ENCODE results near the gene FRAS1.

Gene FRAS1

DNA sequence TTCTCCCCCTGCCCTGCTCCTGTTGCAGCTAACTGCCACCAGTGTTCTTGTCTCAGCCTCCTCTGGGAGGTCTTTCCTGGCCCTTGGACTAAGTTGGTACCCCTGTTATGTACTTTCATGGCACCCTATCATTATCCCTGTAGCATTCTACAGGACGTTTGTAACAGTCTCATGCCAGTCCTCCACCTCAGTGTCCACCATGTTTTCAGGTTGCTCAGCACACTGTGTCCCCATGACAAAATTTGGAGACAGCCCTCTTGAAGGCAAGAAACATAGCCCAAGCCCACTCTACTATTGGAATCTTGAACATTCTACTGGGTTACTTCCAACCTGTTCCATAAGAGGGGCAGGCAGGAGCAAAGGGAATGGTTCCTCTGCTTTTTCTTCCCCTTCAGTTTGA is 300.0 kb downstream of the FRAS1 start:
- DNase-seq (ENCODE audit: extremely low read depth, low read depth): no peak
- TF ChIP-seq, protein P1, sequence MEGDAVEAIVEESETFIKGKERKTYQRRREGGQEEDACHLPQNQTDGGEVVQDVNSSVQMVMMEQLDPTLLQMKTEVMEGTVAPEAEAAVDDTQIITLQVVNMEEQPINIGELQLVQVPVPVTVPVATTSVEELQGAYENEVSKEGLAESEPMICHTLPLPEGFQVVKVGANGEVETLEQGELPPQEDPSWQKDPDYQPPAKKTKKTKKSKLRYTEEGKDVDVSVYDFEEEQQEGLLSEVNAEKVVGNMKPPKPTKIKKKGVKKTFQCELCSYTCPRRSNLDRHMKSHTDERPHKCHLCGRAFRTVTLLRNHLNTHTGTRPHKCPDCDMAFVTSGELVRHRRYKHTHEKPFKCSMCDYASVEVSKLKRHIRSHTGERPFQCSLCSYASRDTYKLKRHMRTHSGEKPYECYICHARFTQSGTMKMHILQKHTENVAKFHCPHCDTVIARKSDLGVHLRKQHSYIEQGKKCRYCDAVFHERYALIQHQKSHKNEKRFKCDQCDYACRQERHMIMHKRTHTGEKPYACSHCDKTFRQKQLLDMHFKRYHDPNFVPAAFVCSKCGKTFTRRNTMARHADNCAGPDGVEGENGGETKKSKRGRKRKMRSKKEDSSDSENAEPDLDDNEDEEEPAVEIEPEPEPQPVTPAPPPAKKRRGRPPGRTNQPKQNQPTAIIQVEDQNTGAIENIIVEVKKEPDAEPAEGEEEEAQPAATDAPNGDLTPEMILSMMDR (IDR thresholded peaks at IDR 0.05; ENCODE audit: low read depth, low read length, missing control alignments): no peak
- no peak overlapping the region for H3K4me3 ChIP-seq (replicated peaks; ENCODE audit: low read depth, low read length)

DNA sequence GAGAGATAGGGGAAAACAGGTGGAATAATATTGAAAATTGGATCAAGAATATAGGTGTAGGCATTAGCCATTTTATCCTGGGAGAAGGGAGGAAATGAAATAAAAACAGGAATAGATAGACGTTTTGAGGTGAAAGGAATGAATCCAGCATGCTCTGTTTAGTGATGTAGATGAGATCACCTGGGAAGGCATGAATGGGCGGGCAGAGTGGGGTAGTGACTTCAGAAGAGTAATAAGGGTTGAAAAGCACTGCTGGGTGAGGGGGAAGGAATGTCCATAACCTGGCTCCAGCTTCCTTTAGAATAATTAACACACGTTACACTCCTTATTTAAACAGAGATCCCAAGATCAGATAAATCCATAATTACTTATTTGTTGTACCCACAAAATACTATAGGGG is 303.3 kb downstream of the FRAS1 start:
- TF ChIP-seq, protein P1 (IDR thresholded peaks at IDR 0.05; ENCODE audit: low read depth, low read length, missing control alignments): no peak
- H3K4me3 ChIP-seq (replicated peaks; ENCODE audit: low read depth, low read length): no peak overlapping the region
- no peak for DNase-seq (ENCODE audit: extremely low read depth, low read depth)

DNA sequence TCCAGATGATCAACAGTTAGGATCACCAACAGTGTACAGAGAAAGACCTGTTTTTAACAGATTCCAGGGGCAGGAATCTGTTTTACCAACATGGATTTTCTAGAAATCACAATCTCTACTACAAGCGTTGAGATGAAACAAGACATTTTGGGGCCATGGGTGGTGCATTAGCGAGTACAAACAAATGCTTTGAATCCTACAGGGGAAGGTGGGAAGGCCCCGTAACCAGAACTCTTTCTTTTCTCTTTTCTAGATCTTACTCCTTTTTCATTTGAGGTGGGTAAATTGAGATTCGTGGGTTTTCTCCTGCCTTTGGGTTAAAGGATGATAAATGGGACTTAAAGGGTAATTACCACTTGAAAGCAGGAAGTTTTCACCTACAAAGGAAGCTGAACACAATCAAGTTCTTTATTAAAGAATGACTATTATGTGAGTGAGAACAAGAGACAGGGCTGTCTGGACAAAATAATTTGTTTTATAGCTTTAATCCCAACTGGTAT is 304.5 kb downstream of the FRAS1 start:
- TF ChIP-seq, protein P1 (IDR thresholded peaks at IDR 0.05; ENCODE audit: low read depth, low read length, missing control alignments): no peak
- no peak for DNase-seq (ENCODE audit: extremely low read depth, low read depth)

DNA sequence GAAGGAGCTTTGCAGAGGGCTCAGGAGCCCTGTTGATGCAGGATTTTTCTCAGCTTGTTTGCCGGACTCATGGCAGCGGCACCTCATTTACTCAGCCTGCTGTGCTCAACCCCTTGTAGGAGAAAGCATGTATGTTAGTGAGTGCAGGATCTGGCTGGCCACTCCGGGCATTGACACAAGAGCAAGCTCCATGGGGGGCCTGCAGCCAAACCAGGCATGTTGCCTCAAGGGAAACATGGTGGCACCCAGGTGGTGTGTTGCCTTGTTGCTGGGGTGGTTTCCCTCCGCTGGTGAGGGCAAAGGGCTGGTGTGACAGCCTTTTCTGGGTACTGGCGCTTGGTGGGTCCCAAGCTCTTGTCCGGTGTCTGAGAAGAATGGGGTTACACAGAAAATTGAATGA is 305.2 kb downstream of the FRAS1 start:
- DNase-seq (ENCODE audit: extremely low read depth, low read depth): no peak
- no peak overlapping the region for H3K4me3 ChIP-seq (replicated peaks; ENCODE audit: low read depth, low read length)
- TF ChIP-seq, protein P1 (IDR thresholded peaks at IDR 0.05; ENCODE audit: low read depth, low read length, missing control alignments): no peak

More for the DNA sequence above, 304.5 kb downstream of the FRAS1 start:
- H3K4me3 ChIP-seq (replicated peaks; ENCODE audit: low read depth, low read length): no peak overlapping the region

DNA sequence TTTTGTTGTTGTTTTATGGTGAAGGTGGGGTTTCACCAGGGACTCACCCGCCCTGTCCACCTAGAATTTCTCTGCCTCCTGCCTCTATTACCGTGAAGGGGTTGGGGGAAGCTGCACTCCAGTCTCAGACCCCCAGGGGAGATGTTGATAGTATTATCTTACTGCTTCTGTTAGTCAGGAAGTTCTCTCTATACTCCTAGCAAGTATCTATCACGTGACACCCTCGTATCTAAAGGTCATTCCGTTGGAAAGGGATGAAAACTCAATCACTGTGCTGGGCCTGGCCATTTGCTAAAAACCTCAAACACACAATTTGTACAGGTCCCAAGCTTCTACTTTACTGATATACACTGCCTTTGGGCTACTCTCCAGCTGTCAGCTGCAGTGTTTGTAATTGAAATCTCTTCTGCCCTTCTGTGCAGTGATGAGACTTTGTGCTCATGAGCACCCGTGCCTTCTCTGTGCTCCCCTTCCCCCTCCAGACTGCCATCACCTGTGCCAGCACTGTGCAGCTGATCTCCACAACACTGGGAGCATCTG is 306.0 kb downstream of the FRAS1 start:
- DNase-seq (ENCODE audit: extremely low read depth, low read depth): no peak
- TF ChIP-seq, protein P1 (IDR thresholded peaks at IDR 0.05; ENCODE audit: low read depth, low read length, missing control alignments): no peak
- H3K4me3 ChIP-seq (replicated peaks; ENCODE audit: low read depth, low read length): no peak overlapping the region

DNA sequence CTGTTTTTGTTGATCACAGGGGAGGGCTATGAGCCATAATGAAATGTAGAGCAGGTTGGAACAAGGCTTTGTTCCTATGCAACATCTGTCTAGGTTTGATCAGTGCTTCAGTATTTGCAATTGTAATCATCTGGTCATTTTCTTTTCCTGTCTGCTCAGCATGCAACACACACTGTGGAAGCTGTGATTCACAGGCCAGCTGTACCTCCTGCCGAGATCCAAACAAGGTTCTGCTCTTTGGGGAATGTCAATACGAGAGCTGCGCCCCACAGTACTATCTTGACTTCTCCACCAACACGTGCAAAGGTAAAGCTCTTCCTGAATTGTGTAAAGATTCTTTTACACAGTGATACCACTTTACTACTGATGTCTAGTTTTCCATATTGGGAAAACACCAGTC is 312.6 kb downstream of the FRAS1 start:
- TF ChIP-seq, protein P1 (IDR thresholded peaks at IDR 0.05; ENCODE audit: low read depth, low read length, missing control alignments): no peak
- no peak overlapping the region for H3K4me3 ChIP-seq (replicated peaks; ENCODE audit: low read depth, low read length)
- no peak for DNase-seq (ENCODE audit: extremely low read depth, low read depth)

Data from HFF-Myc (cell line).